ENCODE measurements around the gene KLF4.
"Not testable (repeated sequence)": the region's sequence is repeated elsewhere in the genome, so short reads cannot be mapped to it uniquely, and the experiment has no call there.

KLF4 gene

DNA sequence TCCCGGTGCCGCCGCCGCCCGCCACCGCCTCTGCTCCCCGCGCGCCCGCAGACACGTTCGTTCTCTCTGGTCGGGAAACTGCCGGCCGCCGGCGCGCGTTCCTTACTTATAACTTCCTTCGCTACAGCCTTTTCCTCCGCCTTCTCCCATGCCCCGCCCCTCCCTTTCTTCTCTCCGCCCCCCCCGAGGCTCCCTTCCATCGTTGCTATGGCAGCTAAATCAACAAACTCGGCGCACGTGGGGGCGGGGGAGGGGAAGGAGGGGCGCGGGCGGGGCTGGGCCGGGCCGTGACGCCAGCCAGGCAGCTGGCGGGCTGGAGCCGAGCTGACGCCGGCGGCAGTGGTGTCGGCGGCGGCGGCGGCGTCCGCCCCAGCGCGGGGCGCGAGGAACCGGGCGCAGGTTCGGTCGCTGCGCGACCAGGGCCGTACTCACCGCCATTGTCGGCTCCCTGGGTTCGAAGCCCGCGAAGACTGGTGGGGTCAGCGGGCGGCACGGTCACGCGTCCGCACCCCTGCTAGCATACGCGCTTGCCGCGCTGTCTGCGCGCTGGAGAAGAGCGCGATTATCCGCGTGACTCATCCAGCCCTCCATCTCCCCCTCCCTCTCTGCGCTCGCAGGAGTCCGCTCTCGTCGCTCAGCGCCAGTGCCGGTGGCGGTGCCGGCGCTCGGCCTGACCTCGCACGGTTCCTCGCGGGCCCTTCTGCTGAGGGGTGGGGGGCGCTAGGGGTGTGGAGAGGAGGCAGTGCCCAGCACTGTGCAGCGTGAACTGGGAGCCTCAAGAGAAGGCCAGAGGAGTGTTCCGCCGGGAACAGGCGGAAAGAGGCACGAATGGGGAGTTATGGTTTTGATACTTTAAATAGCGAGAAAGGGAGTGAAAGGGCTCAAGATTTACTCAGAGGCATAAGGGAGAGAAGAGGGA lies at the start of gene KLF4:
KLF4 (minus strand) TSS at position 83 of the 919 bp plus-strand sequence. CDS start 597 bp downstream, outside the sequence.
- intact Hi-C loops (cut with DNase I) = loop anchor here (1.0 to 2.0 kb wide), 3 partner anchors 25 to 259 kb away; no protein-coding TSS in a partner anchor

GRCh38 chr9:107536462-107536861 lies 46.9 kb upstream of the KLF4 start:
- no peak for DNase-seq
- intact Hi-C loops (cut with DNase I) = no loop called here

More for the DNA sequence above, at the start of gene KLF4:
- DNase-seq = peak; percentile 65 to 97 (median 78)

DNA sequence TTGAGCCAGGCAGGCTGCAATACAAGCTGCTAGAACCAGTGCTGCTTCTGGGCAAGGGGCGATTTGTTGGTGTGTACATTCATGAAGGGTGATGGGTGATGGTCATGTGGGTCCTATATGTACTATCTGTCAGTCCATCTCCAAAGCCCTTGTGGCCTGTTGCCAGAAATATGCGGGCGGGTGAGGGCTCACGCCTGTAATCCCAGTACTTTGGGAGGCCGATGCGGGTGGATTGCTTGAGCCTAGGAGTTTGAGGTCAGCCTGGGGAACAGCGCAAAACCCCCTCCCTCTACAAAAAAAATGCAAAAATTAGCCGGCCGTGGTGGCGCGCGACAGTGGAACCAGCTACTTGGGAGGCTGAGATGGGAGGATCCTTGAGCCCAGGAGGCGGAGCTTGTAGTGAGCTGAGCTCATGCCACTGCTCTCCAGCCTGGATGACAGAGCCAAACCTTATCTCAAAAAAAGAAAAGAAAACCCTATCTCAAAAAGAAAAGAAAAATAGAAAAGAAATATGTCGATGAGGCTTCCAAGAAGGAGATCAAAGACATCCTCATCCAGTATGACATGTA lies 45.0 kb upstream of the KLF4 start:
- DNase-seq = peak in 1 of 10 donors; percentile 60
- intact Hi-C loops (cut with DNase I) = no loop called here

DNA sequence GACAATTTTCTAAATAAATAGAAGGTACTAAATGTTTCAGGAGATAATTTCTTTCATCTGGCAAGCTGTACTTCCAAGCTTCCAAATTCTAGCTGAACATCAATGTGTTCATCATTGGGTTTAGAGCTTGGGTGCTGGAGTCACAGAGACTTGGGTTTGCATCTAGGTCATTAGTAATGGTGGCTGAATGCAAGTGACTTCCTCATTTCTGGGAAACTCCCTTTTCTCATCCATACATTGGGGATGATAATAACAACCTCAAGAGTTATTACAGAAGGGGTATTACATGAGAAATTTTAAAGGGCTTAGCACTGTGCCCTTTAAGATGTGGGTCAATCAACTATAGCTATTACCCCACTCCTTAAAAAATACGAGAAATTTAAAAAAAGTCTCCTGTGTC lies 41.1 kb upstream of the KLF4 start:
- intact Hi-C loops (cut with DNase I) = no loop called here
- DNase-seq = no peak

GRCh38 chr9:107528686-107529085 lies 39.1 kb upstream of the KLF4 start:
- intact Hi-C loops (cut with DNase I) = no loop called here
- no peak for DNase-seq

GRCh38 chr9:107523539-107523938 lies 34.0 kb upstream of the KLF4 start:
- intact Hi-C loops (cut with DNase I) = no loop called here
- DNase-seq = no peak

- no peak for DNase-seq
- intact Hi-C loops (cut with DNase I) = no loop called here
Observed at GRCh38 chr9:107520186-107520585, 30.6 kb upstream of the KLF4 start.

DNA sequence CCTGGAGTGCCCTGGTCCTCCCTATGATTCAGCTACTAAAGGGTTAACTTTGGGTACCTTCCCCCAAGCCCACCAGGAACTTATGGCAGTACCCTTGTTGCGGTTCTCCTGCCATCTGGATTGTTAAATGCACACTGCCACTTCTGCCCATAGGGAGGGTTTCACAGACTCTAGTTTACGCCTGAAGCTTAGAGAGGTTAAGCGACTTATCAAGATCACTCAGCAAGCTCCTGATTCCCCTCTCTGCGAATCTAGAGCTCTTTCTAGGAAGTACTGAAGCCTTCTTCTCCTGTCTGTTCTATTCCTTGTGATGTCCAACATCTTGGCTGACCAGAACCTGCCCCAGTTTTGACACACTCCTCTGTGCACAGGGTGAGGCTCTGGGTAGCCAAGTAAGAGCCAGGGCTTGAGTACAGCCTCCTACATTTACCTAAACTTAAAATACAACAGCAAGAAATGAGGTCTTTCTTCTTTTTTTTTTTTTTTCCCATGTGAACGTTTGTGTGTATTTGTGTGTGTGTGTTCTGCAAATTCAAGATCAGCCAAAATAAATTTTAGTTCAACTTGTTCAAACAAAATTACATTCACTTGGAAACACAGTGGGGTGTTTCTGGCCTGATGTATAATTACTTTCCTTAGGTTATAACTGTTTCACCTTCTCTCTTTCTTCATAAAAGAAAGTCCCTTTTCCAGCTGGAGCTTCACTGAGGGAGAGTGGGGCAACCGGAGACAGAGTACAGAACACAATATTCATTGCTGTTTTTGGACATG lies 28.7 kb upstream of the KLF4 start:
- intact Hi-C loops (cut with DNase I) = no loop called here
- no peak for DNase-seq

DNA sequence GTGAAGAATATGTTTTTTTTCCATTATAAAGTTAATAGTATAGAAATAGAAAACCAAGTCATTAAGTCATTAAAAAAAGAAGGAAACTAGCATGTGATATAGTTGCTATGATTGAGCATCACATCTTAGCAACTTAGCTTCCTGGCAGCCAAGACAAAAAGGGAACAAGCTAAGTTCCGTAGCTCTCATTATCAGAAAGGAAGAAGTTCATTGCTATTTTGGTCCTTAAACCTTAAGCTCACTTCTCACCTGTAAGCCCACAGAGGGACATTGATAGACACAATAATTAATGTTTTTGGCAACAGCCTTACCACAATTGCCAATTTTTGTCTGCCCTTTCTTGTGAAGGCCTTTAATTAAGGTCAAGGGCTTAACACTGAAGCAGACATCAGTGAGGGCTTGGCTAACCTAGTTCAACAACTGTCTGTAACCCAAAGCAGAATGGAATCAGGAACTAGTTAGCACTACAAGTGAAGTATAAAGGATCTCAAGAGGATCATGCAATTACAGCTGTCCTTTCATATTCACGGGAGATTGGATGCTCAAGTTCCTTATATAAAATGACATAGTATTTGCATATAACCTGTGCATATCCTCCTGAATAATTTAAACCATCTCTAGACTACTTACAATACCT lies 24.0 kb upstream of the KLF4 start:
- intact Hi-C loops (cut with DNase I) = no loop called here
- DNase-seq = no peak

DNA sequence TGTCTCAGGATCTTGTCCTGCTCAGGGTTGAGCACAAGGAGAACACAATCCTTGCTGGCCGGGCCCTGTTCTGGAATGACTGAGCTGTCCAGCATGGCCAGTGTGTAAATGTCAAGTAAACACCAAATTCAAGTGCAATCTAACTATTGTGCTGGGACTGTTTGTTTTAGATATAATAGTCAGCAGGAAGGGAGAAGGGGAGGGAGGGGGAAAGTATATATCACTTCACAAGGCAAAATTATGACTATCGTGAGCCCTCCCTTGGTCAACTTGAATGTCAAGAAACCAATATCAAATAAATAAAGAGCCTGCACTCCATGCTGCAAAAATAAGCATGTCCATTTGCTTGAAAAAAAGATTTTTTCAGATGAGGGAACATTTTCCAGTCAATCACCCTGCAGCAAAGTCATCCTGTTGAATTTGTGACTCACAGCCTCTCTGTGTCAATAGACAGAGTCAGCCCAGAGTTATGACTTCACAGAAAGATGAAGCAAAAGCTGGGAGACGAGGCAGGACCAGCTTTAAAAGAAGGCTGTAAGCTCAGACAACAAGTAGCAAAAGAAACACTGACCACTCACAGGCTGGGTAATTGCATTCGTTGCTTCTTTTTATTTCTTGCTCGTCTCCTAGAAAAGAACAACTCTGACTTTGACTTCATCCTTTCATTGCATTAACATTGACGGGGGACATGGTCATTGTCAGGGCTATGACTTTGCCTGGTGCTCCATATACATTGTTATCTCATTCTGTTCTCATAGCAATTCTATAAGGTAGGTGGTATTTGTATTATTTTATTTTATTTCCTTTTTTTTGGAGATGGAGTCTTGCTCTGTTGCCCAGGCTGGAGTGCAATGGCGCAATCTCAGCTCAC lies 15.3 kb upstream of the KLF4 start:
- intact Hi-C loops (cut with DNase I) = no loop called here
- DNase-seq = no peak

DNA sequence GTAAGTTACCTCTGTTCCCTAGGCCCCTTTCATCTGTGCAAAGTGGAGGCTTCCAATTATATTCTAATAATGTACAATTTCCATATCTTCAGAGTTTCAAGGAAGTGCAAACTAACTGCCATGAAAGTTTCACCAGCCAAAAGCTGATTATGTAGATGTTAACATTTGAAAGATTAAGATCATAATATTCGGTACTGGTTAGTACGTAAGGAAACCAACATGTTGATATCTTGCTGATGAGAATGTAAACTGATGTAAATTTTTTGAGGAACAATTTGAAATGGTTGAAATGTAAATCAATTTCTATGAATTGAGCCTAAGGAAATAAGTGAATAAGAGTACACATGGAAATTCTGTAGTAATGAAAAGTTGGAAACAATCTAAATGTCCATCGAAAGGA lies 12.9 kb upstream of the KLF4 start:
- no peak for DNase-seq
- intact Hi-C loops (cut with DNase I) = no loop called here

DNA sequence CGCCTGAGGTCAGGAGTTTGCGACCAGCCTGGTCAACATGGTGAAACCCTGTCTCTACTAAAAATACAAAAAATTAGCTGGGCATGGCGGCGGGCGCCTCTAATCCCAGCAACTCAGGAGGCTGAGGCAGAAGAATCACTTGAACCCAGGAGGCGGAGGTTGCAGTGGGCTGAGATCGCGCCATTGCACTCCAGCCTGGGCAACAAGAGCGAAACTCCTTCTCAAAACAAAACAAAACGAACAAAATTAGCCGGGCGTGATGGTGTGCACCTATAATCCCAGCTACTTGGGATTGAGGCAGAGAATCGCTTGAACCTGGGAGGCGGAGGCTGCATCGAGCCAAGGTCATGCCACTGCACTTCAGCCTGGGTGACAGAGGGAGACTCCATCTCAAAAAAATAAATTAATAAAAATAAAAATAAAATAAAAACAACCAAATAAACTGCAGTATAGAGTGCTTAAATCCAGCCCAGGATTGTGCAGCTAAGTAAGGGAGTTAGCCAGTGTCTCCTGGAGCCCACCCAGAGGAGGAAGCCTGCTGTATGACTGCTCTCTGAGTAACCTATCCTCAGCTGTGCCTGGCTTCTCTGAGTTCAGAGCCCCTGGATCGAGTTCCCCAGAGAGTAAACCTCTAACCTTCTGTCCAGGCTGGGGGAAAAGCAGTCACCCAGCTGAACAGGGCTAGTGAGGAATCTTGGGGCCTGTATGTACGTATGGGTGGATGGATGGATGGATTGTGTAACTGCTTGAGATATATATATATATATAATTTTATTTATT lies 11.0 kb upstream of the KLF4 start:
- DNase-seq; intact Hi-C loops (cut with DNase I): not testable (repeated sequence)

DNA sequence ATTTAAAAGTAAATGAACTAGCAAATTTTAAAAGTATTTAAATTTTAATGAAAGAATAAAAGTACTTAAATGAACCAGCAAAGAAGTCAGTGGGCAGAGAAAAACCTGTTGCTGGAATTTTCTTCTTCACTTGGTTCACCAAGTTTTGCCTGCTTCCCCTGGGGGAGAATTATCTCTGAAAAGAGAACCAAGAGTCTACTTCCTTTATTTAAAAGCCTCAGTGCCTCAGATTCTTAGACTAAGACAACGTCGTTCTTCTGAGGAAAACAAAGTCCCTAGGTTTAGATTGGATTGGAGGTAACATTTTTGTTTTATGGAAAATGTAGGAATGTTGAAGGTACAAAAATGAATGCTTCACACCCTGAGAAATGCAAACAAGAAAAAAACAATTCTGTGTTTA lies 7.4 kb upstream of the KLF4 start:
- intact Hi-C loops (cut with DNase I) = no loop called here
- DNase-seq = no peak

DNA sequence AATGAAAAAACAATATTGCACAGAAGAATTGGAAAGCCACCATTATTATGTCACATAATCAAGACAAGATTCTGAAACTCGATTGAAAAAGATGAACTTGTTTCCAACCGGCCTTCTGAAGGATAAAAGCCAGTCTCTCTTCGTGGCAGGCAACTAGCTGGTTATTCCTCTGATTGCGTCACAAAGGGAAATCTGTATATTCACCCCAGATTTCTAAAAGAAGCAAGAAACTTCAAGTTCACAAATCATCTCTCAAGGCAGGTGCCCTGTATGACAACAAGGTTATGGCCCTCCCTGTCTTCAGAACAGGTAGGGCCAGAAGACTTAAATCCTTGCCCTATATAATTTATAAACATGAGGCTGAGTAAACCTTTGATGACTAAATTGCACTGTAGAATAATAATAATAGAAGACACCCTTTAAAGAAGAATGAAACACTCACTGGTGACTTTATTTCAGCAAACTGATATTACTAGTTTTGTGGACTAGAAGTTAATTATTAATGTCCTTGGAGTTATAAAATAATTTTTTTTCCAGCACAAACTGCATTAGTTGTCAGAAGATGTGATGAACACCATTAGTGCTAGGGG lies 2.9 kb upstream of the KLF4 start:
- intact Hi-C loops (cut with DNase I) = no loop called here
- no peak for DNase-seq

GRCh38 chr9:107491081-107492053 lies 1.8 kb upstream of the KLF4 start:
- DNase-seq = no peak
- intact Hi-C loops (cut with DNase I) = no loop called here

- intact Hi-C loops (cut with DNase I); DNase-seq: not testable (repeated sequence)
Observed at GRCh38 chr9:107490606-107490970, 1.0 kb upstream of the KLF4 start.

DNA sequence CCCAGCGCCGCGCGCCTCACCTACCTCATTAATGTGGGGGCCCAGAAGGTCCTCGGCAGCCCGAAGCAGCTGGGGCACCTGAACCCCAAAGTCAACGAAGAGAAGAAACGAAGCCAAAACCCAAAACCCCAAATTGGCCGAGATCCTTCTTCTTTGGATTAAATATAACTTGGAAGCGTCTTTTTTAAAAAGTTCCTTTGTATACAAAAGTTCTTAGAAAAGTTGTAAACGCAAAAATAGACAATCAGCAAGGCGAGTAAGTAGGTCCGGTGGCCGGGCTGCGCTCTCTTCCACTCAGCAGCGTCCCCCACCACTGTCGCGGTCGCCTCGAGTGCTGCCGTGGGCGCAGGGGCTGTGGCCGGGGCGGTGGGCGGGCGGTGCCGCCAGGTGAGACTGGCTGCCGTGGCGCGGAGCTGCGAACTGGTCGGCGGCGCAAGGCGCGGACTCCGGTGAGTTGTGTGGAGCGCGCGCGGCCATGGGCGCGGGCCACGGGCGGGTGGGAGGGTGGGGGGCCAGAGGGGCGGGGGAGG lies 360 bp downstream of the KLF4 start:
- intact Hi-C loops (cut with DNase I) = loop anchor here (1.0 to 2.0 kb wide), 3 partner anchors 24 to 260 kb away; no protein-coding TSS in a partner anchor
- peak in 1 of 10 donors; percentile 68 for DNase-seq
